Measurements from ENCODE around the gene EEA1.

GRCh38 chr12:92861381-92861780, 67.7 kb downstream of the EEA1 start:
- TF ChIP-seq, protein P1, sequence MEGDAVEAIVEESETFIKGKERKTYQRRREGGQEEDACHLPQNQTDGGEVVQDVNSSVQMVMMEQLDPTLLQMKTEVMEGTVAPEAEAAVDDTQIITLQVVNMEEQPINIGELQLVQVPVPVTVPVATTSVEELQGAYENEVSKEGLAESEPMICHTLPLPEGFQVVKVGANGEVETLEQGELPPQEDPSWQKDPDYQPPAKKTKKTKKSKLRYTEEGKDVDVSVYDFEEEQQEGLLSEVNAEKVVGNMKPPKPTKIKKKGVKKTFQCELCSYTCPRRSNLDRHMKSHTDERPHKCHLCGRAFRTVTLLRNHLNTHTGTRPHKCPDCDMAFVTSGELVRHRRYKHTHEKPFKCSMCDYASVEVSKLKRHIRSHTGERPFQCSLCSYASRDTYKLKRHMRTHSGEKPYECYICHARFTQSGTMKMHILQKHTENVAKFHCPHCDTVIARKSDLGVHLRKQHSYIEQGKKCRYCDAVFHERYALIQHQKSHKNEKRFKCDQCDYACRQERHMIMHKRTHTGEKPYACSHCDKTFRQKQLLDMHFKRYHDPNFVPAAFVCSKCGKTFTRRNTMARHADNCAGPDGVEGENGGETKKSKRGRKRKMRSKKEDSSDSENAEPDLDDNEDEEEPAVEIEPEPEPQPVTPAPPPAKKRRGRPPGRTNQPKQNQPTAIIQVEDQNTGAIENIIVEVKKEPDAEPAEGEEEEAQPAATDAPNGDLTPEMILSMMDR (IDR thresholded peaks at IDR 0.05; ENCODE audit: poor library complexity, severe bottlenecking) = no peak
- TF ChIP-seq MXI1 (conservative IDR thresholded peaks at IDR 0.05; ENCODE audit: poor library complexity, severe bottlenecking) (no peak), REST (IDR thresholded peaks at IDR 0.05; ENCODE audit: borderline replicate concordance) (no peak), RAD21 (conservative IDR thresholded peaks at IDR 0.05) (no peak), EZH2 (IDR thresholded peaks at IDR 0.05; ENCODE audit: borderline replicate concordance, insufficient read depth, low read length, poor library complexity, severe bottlenecking) (no peak)

Measured in neural cell (in vitro differentiated cells).